ENCODE results near the gene DGAT2.

DNA sequence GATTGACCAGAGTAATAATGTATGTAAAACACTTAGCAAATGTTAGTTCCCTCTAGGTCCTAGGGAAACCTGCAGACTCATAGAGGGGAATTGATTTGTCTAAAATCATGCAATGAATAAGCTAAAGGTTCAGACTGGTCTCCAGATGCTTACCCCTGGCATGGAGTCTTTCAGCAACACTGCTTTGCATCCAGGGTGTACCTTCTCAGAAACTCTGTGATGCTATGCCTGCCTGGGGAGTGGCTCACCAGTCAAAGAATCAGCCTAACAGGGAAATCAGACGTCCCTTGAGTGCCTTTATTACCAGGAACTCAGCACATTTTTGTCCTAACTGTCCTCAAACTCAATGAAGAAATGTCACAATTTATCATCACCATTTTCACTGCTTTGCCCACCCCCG, 40.5 kb downstream of the DGAT2 start:
- TF ChIP-seq, protein P1, sequence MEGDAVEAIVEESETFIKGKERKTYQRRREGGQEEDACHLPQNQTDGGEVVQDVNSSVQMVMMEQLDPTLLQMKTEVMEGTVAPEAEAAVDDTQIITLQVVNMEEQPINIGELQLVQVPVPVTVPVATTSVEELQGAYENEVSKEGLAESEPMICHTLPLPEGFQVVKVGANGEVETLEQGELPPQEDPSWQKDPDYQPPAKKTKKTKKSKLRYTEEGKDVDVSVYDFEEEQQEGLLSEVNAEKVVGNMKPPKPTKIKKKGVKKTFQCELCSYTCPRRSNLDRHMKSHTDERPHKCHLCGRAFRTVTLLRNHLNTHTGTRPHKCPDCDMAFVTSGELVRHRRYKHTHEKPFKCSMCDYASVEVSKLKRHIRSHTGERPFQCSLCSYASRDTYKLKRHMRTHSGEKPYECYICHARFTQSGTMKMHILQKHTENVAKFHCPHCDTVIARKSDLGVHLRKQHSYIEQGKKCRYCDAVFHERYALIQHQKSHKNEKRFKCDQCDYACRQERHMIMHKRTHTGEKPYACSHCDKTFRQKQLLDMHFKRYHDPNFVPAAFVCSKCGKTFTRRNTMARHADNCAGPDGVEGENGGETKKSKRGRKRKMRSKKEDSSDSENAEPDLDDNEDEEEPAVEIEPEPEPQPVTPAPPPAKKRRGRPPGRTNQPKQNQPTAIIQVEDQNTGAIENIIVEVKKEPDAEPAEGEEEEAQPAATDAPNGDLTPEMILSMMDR (IDR thresholded peaks at IDR 0.05): no peak
- TF ChIP-seq EZH2 (IDR thresholded peaks at IDR 0.05): no peak

All from neural progenitor cell (in vitro differentiated cells).